Mesenchymal stem cell (in vitro differentiated cells and primary cell): ENCODE results near the gene COG8.
"Not testable (repeated sequence)": the region's sequence is repeated elsewhere in the genome, so short reads cannot be mapped to it uniquely, and the experiment has no call there.

Experiments
- DNase-seq: peaks from one replicate; pipeline ENCODE4 v3.0.0-alpha.2; 2013
- H2AFZ ChIP-seq: one replicate; pipeline ENCODE4 v1.6.1; 2013; ENCODE audit warnings: low read depth, mild to moderate bottlenecking, control low read depth, inconsistent platforms, low read length, moderate library complexity
- H2AK5ac ChIP-seq: 2 replicates; pipeline ENCODE4 v1.6.1; 2013; ENCODE audit warnings: low read length, moderate library complexity, mild to moderate bottlenecking, inconsistent platforms; ENCODE audit not compliant: severe bottlenecking
- H2BK120ac ChIP-seq: one replicate; pipeline ENCODE4 v1.6.1; 2013; ENCODE audit warnings: low read depth, mild to moderate bottlenecking, inconsistent platforms, low read length, moderate library complexity
- H2BK12ac ChIP-seq, 2 experiments: one replicate each; pipeline ENCODE4 v1.6.1; 2013; ENCODE audit warnings: inconsistent platforms in 2 of 2, low read length in 2 of 2, mild to moderate bottlenecking in 2 of 2, moderate library complexity in 2 of 2, control low read depth in 1 of 2
- H2BK15ac ChIP-seq: one replicate; pipeline ENCODE4 v1.6.1; 2013; ENCODE audit warnings: mild to moderate bottlenecking, low read depth, inconsistent platforms; ENCODE audit not compliant: poor library complexity, severe bottlenecking
- H2BK5ac ChIP-seq: 2 replicates; pipeline ENCODE4 v1.6.1; 2013; ENCODE audit warnings: low read depth, mild to moderate bottlenecking, low read length, control low read depth, inconsistent platforms; ENCODE audit not compliant: poor library complexity, severe bottlenecking
- H3K14ac ChIP-seq, 2 experiments: one replicate each; pipeline ENCODE4 v1.6.1; 2013; ENCODE audit warnings: inconsistent platforms in 2 of 2, low read length in 2 of 2, control low read depth in 1 of 2, mild to moderate bottlenecking in 1 of 2, moderate library complexity in 1 of 2
- H3K18ac ChIP-seq, 2 experiments: one replicate each; pipeline ENCODE4 v1.6.1; 2013; ENCODE audit warnings: inconsistent platforms in 2 of 2, low read length in 2 of 2, control low read depth in 1 of 2, low read depth in 1 of 2, mild to moderate bottlenecking in 1 of 2
- H3K23ac ChIP-seq, 2 experiments: one replicate each; pipeline ENCODE4 v1.6.1; 2013; ENCODE audit warnings: inconsistent platforms in 2 of 2, low read length in 2 of 2, mild to moderate bottlenecking in 2 of 2, moderate library complexity in 2 of 2, control low read depth in 1 of 2
- H3K27ac ChIP-seq: 2 replicates; pipeline ENCODE4 v1.5.1; 2013; ENCODE audit warnings: mild to moderate bottlenecking, moderate library complexity, low read length, control low read depth, inconsistent platforms; ENCODE audit not compliant: poor library complexity, severe bottlenecking
- H3K27me3 ChIP-seq, 2 experiments: 2 replicates each; pipeline versions ENCODE4 v1.6.1 to v1.7.0; 2013; ENCODE audit warnings: low read length in 2 of 2, mild to moderate bottlenecking in 2 of 2, moderate library complexity in 2 of 2, control low read depth in 1 of 2, inconsistent platforms in 1 of 2; ENCODE audit not compliant: control insufficient read depth in 1 of 2, insufficient read depth in 1 of 2
- H3K36me3 ChIP-seq, 2 experiments: 2 replicates each; pipeline versions ENCODE4 v1.6.1 to v1.7.0; 2013; ENCODE audit warnings: low read length in 2 of 2, control low read depth in 1 of 2, inconsistent platforms in 1 of 2, low read depth in 1 of 2, mild to moderate bottlenecking in 1 of 2; ENCODE audit not compliant: insufficient read depth in 2 of 2, control insufficient read depth in 1 of 2
- H3K4ac ChIP-seq, 2 experiments: one replicate each; pipeline ENCODE4 v1.6.1; 2013; ENCODE audit warnings: inconsistent platforms in 2 of 2, low read length in 2 of 2, mild to moderate bottlenecking in 2 of 2, moderate library complexity in 2 of 2, control low read depth in 1 of 2, low read depth in 1 of 2
- H3K4me1 ChIP-seq: 2 replicates; pipeline ENCODE4 v1.6.1; 2013; ENCODE audit warnings: low read depth, low read length, control low read depth; ENCODE audit not compliant: control insufficient read depth, insufficient read depth
- H3K4me2 ChIP-seq: 2 replicates; pipeline ENCODE4 v1.6.1; 2013; ENCODE audit warnings: low read length, mild to moderate bottlenecking, inconsistent platforms; ENCODE audit not compliant: poor library complexity, severe bottlenecking
- H3K4me3 ChIP-seq, 2 experiments: 2 replicates each; pipeline versions ENCODE4 v1.5.1 to v1.7.0; 2013; ENCODE audit warnings: low read length in 2 of 2, mild to moderate bottlenecking in 2 of 2, control low read depth in 1 of 2, low read depth in 1 of 2; ENCODE audit not compliant: insufficient read depth in 1 of 2
- H3K79me1 ChIP-seq: replicated peaks from 2 replicates; pipeline ENCODE4 v1.6.1; 2013; ENCODE audit warnings: mild to moderate bottlenecking, control low read depth, low read length, inconsistent platforms; ENCODE audit not compliant: poor library complexity, severe bottlenecking
- H3K9ac ChIP-seq: 2 replicates; pipeline ENCODE4 v1.7.0; 2013; ENCODE audit warnings: mild to moderate bottlenecking, low read length, moderate library complexity
- H3K9me3 ChIP-seq: 2 replicates; pipeline ENCODE4 v1.7.0; 2013; ENCODE audit warnings: mild to moderate bottlenecking, low read length; ENCODE audit not compliant: control insufficient read depth
- H4K8ac ChIP-seq: one replicate; pipeline ENCODE4 v1.6.1; 2013; ENCODE audit warnings: inconsistent platforms, mild to moderate bottlenecking, low read length, moderate library complexity
- H4K91ac ChIP-seq: one replicate; pipeline ENCODE4 v1.6.1; 2013; ENCODE audit warnings: mild to moderate bottlenecking, low read length, inconsistent platforms
- WGBS: methylation state at CpG from one replicate; pipeline ENCODE4 v1.1.7; 2013; ENCODE audit warnings: mixed read lengths; 5-methylcytosine and 5-hydroxymethylcytosine counted together

The COG8 gene

DNA sequence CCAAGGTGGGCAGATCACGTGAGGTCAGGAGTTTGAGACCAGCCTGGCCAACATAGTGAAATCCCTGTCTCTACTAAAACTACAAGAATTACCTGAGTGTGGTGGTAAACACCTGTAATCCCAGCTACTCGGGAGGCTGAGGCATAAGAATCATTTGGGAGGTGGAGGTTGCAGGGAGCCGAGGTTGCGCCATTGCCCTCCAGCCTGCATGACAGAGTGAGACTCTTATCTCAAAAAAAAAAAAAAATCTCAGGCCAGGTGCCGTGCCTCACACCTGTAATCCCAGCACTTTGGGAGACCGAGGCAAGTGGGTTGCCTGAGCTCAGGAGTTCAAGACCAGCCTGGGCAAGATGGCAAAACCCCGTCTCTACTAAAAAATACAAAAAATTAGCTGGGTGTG, 42.6 kb downstream of the COG8 start:
- DNase-seq, H3K4ac ChIP-seq, H3K9ac ChIP-seq, H3K27ac ChIP-seq, H3K4me1 ChIP-seq, H3K18ac ChIP-seq, H2BK15ac ChIP-seq, H3K14ac ChIP-seq, H2BK120ac ChIP-seq, H2BK12ac ChIP-seq, H2AFZ ChIP-seq, H3K27me3 ChIP-seq, H3K79me1 ChIP-seq, H2BK5ac ChIP-seq, H2AK5ac ChIP-seq, H3K4me3 ChIP-seq, H4K91ac ChIP-seq, H3K23ac ChIP-seq, H3K9me3 ChIP-seq, H3K4me2 ChIP-seq, H4K8ac ChIP-seq: not testable (repeated sequence)
- WGBS = 97% methylated on average over 6 of the region's 7 CpGs
- peaks cover 13 to 36% of the 10 kb centered on the region in 2 experiments for H3K36me3 ChIP-seq

DNA sequence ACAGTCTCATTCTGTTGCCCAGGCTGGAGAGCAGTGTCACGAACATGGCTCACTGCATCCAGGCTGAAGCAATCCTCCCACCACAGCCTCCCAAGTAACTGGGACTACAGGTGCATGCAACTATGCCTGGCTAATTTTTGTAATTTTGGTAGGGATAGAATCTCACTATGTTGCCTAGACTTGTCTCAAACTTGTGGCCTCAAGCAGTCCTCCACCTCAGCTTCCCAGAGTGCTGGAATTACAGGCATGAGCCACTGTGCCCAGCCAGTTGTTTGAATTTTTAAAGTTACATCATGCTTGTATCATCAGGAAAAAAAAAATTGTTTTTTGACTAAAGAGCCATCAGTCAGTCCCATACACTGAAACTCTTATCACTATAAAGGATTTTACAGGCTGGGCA, 45.3 kb downstream of the COG8 start:
- Histone ChIP-seq H3K14ac (no peak overlapping the region), H2BK12ac (no peak overlapping the region), H3K36me3 (peaks cover 11 to 18% of the 10 kb centered on the region in 2 experiments), H4K91ac (no peak overlapping the region), H4K8ac (no peak overlapping the region), H3K27me3 (no peaks in the 10 kb centered on the region), H2BK5ac (no peak overlapping the region), H3K23ac (no peak overlapping the region), H3K18ac (no peak overlapping the region), H2AK5ac (no peak overlapping the region), H3K4me1 (peaks cover 1% of the 10 kb centered on the region), H3K27ac (no peak overlapping the region), H3K4ac (no peak overlapping the region), H3K4me2 (no peak overlapping the region), H3K9ac (no peak overlapping the region), H2BK15ac (no peak overlapping the region), H3K79me1 (peaks cover 7% of the 10 kb centered on the region), H2AFZ (no peak overlapping the region), H2BK120ac (no peak overlapping the region), H3K9me3 (no peaks in the 10 kb centered on the region), H3K4me3 (no peak overlapping the region)
- WGBS = 100% methylated on average over 1 of the region's 1 CpG
- no peak for DNase-seq

DNA sequence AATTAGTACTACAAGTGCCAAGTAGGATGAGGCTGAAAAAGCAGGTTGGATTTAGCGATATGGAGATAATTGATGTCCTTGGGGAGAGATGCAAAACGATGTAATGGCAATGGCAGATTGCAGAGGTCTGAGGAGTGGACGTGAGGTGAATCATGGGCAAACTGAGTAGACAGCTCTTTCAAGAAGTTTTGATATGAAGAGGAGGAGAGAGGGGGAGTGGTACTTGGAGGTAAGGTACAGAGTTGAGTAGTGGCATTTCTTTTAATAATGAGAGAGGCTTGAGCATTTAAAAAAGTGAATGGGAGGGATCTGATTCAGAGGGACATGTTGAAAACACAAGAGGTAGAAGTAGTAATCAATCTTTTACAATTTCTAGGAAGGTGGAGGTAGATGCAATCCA, 46.0 kb downstream of the COG8 start:
- H3K27ac ChIP-seq = no peak overlapping the region
- no peak overlapping the region for H3K4ac ChIP-seq
- H2AFZ ChIP-seq = no peak overlapping the region
- no peak overlapping the region for H4K8ac ChIP-seq
- no peak overlapping the region for H3K9ac ChIP-seq
- DNase-seq = no peak
- peaks cover 11 to 18% of the 10 kb centered on the region in 2 experiments for H3K36me3 ChIP-seq
- H4K91ac ChIP-seq = no peak overlapping the region
- WGBS = 92% methylated on average over 3 of the region's 3 CpGs
- H3K79me1 ChIP-seq = peaks cover 7% of the 10 kb centered on the region
- no peaks in the 10 kb centered on the region for H3K9me3 ChIP-seq
- H3K23ac ChIP-seq = no peak overlapping the region
- no peak overlapping the region for H2BK120ac ChIP-seq
- H3K14ac ChIP-seq = no peak overlapping the region
- no peaks in the 10 kb centered on the region for H3K27me3 ChIP-seq
- no peak overlapping the region for H2AK5ac ChIP-seq
- H2BK15ac ChIP-seq = no peak overlapping the region
- H3K4me1 ChIP-seq = peaks cover 1% of the 10 kb centered on the region
- H3K4me2 ChIP-seq = no peak overlapping the region
- no peak overlapping the region for H3K4me3 ChIP-seq
- H3K18ac ChIP-seq = no peak overlapping the region
- H2BK12ac ChIP-seq = no peak overlapping the region
- H2BK5ac ChIP-seq = no peak overlapping the region

DNA sequence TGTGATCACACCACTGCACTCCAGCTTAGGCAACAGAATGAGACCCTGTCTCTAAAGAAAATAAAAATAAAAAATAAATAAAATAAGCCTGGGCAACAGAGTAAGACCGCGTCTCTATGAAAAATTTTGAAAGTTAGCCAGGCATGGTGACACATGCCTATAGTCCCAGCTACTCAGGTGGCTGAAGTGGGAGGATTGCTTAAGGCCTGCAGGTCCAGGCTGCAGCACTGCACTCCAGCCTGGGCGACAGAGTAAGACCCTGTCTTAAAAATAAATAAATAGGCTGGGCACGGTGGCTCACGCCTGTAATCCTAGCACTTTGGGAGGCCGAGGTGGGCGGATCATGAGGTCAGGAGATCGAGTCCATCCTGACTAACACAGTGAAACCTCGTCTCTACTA, 47.7 kb downstream of the COG8 start:
- H3K36me3 ChIP-seq = peaks cover 2 to 17% of the 10 kb centered on the region in 2 experiments
- H2AFZ ChIP-seq, H3K27ac ChIP-seq, H3K9ac ChIP-seq, H3K4me3 ChIP-seq, H4K91ac ChIP-seq, H4K8ac ChIP-seq, H3K18ac ChIP-seq, H3K4ac ChIP-seq, H3K4me2 ChIP-seq, H3K23ac ChIP-seq, H3K27me3 ChIP-seq, H2BK15ac ChIP-seq, H2BK12ac ChIP-seq, H2AK5ac ChIP-seq, H2BK120ac ChIP-seq, H3K14ac ChIP-seq, DNase-seq, H3K4me1 ChIP-seq, H3K9me3 ChIP-seq, H2BK5ac ChIP-seq: not testable (repeated sequence)
- 98% methylated on average over 8 of the region's 9 CpGs for WGBS
- H3K79me1 ChIP-seq = peaks cover 10% of the 10 kb centered on the region
